GM23338 (cell line): ENCODE data around the gene FOXO3. TPM values are rescaled to one million over a fixed set of nuclear protein-coding genes. Genes with fewer than 3 reads are reported as not detected.

Experiments
- ATAC-seq: fragments of 200-7000 bp; cut with Tn5 transposase; 3 replicates; pipeline ENCODE4 v1.9.1; 2020
- DNase-seq: peaks from one replicate; pipeline ENCODE4 v3.0.0-alpha.2; 2015; ENCODE audit warnings: low spot score
- H2AFZ ChIP-seq: fragments of 200-600 bp; sonication (generic); 2 replicates; pipeline ENCODE4 v1.8.0; 2016; ENCODE audit warnings: antibody characterized with exemption, mild to moderate bottlenecking, moderate library complexity
- H3F3A ChIP-seq: fragments of 200-600 bp; sonication (generic); replicated peaks from 2 replicates; pipeline ENCODE4 v1.8.0; 2017; ENCODE audit warnings: antibody characterized with exemption, mixed run types, low read depth
- H3K27ac ChIP-seq: fragments of 200-600 bp; sonication (generic); 2 replicates; pipeline ENCODE4 v1.6.1; 2016; ENCODE audit warnings: low read depth
- H3K27me3 ChIP-seq: fragments of 200-600 bp; sonication (generic); 2 replicates; pipeline ENCODE4 v1.8.0; 2016; ENCODE audit warnings: mild to moderate bottlenecking, mixed run types, moderate library complexity; ENCODE audit not compliant: insufficient read depth
- H3K36me3 ChIP-seq: fragments of 200-600 bp; sonication (generic); 2 replicates; pipeline ENCODE4 v1.8.0; 2016; ENCODE audit warnings: mild to moderate bottlenecking; ENCODE audit not compliant: insufficient read depth
- H3K4me1 ChIP-seq: fragments of 200-600 bp; sonication (generic); 2 replicates; pipeline ENCODE4 v1.8.0; 2016; ENCODE audit warnings: mild to moderate bottlenecking, moderate library complexity; ENCODE audit not compliant: insufficient read depth
- H3K4me2 ChIP-seq: fragments of 200-600 bp; sonication (generic); 2 replicates; pipeline ENCODE4 v1.7.1; 2017; ENCODE audit warnings: mixed run types
- H3K4me3 ChIP-seq: fragments of 200-600 bp; sonication (generic); 2 replicates; pipeline ENCODE4 v1.6.1; 2016; ENCODE audit warnings: mixed run types
- H3K79me2 ChIP-seq: fragments of 200-600 bp; sonication (generic); replicated peaks from 2 replicates; pipeline ENCODE4 v1.8.0; 2017; ENCODE audit warnings: mild to moderate bottlenecking; ENCODE audit not compliant: insufficient read depth
- H3K9me2 ChIP-seq: fragments of 200-600 bp; sonication (generic); 2 replicates; pipeline ENCODE4 v1.8.0; 2017; ENCODE audit not compliant: insufficient read depth
- H4K20me1 ChIP-seq: fragments of 200-600 bp; sonication (generic); replicated peaks from 2 replicates; pipeline ENCODE4 v1.8.0; 2017; ENCODE audit warnings: mild to moderate bottlenecking; ENCODE audit not compliant: insufficient read depth
- H3K27ac Mint-ChIP-seq: 2 replicates; pipeline ENCODE4 v1.8.0; 2020; ENCODE audit warnings: inconsistent platforms, mild to moderate bottlenecking, moderate library complexity, mixed read lengths
- H3K27me3 Mint-ChIP-seq: 3 replicates; pipeline ENCODE4 v1.8.0; 2022; ENCODE audit warnings: low read depth, mild to moderate bottlenecking, moderate library complexity, mixed read lengths, inconsistent platforms; ENCODE audit not compliant: insufficient read depth, poor library complexity
- H3K36me3 Mint-ChIP-seq: 3 replicates; pipeline ENCODE4 v1.8.0; 2021; ENCODE audit warnings: low read depth, mild to moderate bottlenecking, inconsistent platforms, moderate library complexity, mixed read lengths
- H3K4me1 Mint-ChIP-seq: 3 replicates; pipeline ENCODE4 v1.8.0; 2020; ENCODE audit warnings: mild to moderate bottlenecking, inconsistent platforms, mixed read lengths
- H3K4me3 Mint-ChIP-seq: 3 replicates; pipeline ENCODE4 v1.8.0; 2021; ENCODE audit warnings: moderate library complexity, mild to moderate bottlenecking, inconsistent platforms, mixed read lengths
- H3K9me3 Mint-ChIP-seq: 3 replicates; pipeline ENCODE4 v1.8.0; 2020; ENCODE audit warnings: moderate library complexity, mild to moderate bottlenecking, inconsistent platforms, mixed read lengths
- CREB1 ChIP-seq: fragments of 250-450 bp; sonication (Bioruptor Pico); IDR thresholded peaks from 2 replicates; pipeline ENCODE4 v1.5.0; 2020; ENCODE audit warnings: low read depth, mild to moderate bottlenecking, moderate library complexity
- ETS1 ChIP-seq: IDR thresholded peaks from 2 replicates; pipeline ENCODE4 v1.6.1; 2016; ENCODE audit warnings: antibody characterized with exemption
- EZH2 ChIP-seq: fragments of 200-600 bp; sonication (generic); IDR thresholded peaks from one replicate; pipeline ENCODE4 v1.8.0; 2017; ENCODE audit warnings: antibody characterized with exemption, mild to moderate bottlenecking, low read depth; ENCODE audit not compliant: unreplicated experiment
- EZH2phosphoT487 ChIP-seq: fragments of 200-600 bp; sonication (generic); IDR thresholded peaks from one replicate; pipeline ENCODE4 v1.8.1; 2018; ENCODE audit warnings: antibody characterized with exemption; ENCODE audit not compliant: unreplicated experiment
- JUNB ChIP-seq: IDR thresholded peaks from one replicate; pipeline ENCODE4 v1.6.1; 2016; ENCODE audit warnings: antibody characterized with exemption; ENCODE audit not compliant: unreplicated experiment
- NANOG ChIP-seq: IDR thresholded peaks from 2 replicates; pipeline ENCODE4 v1.6.1; 2016; ENCODE audit warnings: antibody characterized with exemption, borderline replicate concordance
- POLR2AphosphoS5 ChIP-seq: IDR thresholded peaks from 2 replicates; pipeline ENCODE4 v1.6.1; 2016; ENCODE audit warnings: antibody characterized with exemption, low read depth
- ZNF114 ChIP-seq: fragments of 250-450 bp; sonication (Bioruptor Pico); IDR thresholded peaks from 2 replicates; pipeline ENCODE4 v1.5.0; 2020; ENCODE audit warnings: mild to moderate bottlenecking, moderate library complexity
- ZNF331 ChIP-seq: fragments of 250-450 bp; sonication (Bioruptor Pico); IDR thresholded peaks from 2 replicates; pipeline ENCODE4 v1.5.0; 2020; ENCODE audit warnings: low read depth, mild to moderate bottlenecking, moderate library complexity
- ZNF462 ChIP-seq: fragments of 250-450 bp; sonication (Bioruptor Pico); IDR thresholded peaks from 2 replicates; pipeline ENCODE4 v1.5.0; 2020; ENCODE audit warnings: mild to moderate bottlenecking, moderate library complexity
- polyA plus RNA-seq: library from polyadenylated mRNA; unstranded; fragments of >200 nt; fragmentation: Nextera tagmentation; extraction: Ambion mirVana; gene quantifications from 2 replicates; pipeline ENCODE4 v1.2.1, GENCODE V29; 2016
- total RNA-seq: library from RNA; depleted of rRNA; stranded (reverse); fragments of >200 nt; shearing (Covaris generic); gene quantifications from 2 replicates; pipeline ENCODE4 v1.2.3, GENCODE V29; 2014
- TF ChIP-seq, protein P1 (sequence below), 2 experiments: fragments of 200-600 bp in 1 of 2; sonication (generic) in 1 of 2; conservative IDR thresholded peaks; 2 replicates each; pipeline versions ENCODE4 v1.5.1 to v1.6.1; 2016 to 2017; ENCODE audit warnings: antibody characterized with exemption in 2 of 2, low read depth in 2 of 2, mild to moderate bottlenecking in 2 of 2, moderate library complexity in 1 of 2
- TF ChIP-seq, protein P2 (sequence below): IDR thresholded peaks from one replicate; pipeline ENCODE4 v1.6.1; 2018; ENCODE audit warnings: antibody characterized with exemption; ENCODE audit not compliant: unreplicated experiment

The FOXO3 gene
- total and polyA plus RNA-seq, 2 experiments from 2014 or later, result 9.8 to 20.2 TPM

- TF ChIP-seq ZNF114 (CRISPR knock-in tag), result no peak
- no peak for TF ChIP-seq CREB1 (CRISPR knock-in tag)
- TF ChIP-seq EZH2phosphoT487, result no peak
- no peak for TF ChIP-seq JUNB
Measured at GRCh38 chr6:108609276-108609769, 48.6 kb downstream of the FOXO3 start (continued).

GRCh38 chr6:108610270-108610839 lies 49.6 kb downstream of the FOXO3 start:
- peaks cover 80% of the 10 kb centered on the region for H3K79me2 ChIP-seq
- H3K27me3 ChIP-seq, result no peaks in the 10 kb centered on the region
- TF ChIP-seq, protein P1, sequence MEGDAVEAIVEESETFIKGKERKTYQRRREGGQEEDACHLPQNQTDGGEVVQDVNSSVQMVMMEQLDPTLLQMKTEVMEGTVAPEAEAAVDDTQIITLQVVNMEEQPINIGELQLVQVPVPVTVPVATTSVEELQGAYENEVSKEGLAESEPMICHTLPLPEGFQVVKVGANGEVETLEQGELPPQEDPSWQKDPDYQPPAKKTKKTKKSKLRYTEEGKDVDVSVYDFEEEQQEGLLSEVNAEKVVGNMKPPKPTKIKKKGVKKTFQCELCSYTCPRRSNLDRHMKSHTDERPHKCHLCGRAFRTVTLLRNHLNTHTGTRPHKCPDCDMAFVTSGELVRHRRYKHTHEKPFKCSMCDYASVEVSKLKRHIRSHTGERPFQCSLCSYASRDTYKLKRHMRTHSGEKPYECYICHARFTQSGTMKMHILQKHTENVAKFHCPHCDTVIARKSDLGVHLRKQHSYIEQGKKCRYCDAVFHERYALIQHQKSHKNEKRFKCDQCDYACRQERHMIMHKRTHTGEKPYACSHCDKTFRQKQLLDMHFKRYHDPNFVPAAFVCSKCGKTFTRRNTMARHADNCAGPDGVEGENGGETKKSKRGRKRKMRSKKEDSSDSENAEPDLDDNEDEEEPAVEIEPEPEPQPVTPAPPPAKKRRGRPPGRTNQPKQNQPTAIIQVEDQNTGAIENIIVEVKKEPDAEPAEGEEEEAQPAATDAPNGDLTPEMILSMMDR (conservative IDR thresholded peaks at IDR 0.05; ENCODE audit: low read depth in 2 of 2), result no peak
- TF ChIP-seq ETS1, result no peak
- TF ChIP-seq ZNF331, result no peak
- no peak for TF ChIP-seq NANOG
- no peak for TF ChIP-seq EZH2phosphoT487
- no peak for TF ChIP-seq ZNF462
- TF ChIP-seq EZH2, result no peak
- no peak for TF ChIP-seq ZNF114 (CRISPR knock-in tag)
- TF ChIP-seq, protein P2, sequence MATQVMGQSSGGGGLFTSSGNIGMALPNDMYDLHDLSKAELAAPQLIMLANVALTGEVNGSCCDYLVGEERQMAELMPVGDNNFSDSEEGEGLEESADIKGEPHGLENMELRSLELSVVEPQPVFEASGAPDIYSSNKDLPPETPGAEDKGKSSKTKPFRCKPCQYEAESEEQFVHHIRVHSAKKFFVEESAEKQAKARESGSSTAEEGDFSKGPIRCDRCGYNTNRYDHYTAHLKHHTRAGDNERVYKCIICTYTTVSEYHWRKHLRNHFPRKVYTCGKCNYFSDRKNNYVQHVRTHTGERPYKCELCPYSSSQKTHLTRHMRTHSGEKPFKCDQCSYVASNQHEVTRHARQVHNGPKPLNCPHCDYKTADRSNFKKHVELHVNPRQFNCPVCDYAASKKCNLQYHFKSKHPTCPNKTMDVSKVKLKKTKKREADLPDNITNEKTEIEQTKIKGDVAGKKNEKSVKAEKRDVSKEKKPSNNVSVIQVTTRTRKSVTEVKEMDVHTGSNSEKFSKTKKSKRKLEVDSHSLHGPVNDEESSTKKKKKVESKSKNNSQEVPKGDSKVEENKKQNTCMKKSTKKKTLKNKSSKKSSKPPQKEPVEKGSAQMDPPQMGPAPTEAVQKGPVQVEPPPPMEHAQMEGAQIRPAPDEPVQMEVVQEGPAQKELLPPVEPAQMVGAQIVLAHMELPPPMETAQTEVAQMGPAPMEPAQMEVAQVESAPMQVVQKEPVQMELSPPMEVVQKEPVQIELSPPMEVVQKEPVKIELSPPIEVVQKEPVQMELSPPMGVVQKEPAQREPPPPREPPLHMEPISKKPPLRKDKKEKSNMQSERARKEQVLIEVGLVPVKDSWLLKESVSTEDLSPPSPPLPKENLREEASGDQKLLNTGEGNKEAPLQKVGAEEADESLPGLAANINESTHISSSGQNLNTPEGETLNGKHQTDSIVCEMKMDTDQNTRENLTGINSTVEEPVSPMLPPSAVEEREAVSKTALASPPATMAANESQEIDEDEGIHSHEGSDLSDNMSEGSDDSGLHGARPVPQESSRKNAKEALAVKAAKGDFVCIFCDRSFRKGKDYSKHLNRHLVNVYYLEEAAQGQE, result no peak
- TF ChIP-seq CREB1 (CRISPR knock-in tag), result no peak
- TF ChIP-seq POLR2AphosphoS5, result no peak

More at GRCh38 chr6:108610270-108610839, 49.6 kb downstream of the FOXO3 start:
- no peak overlapping the region for H3K4me3 ChIP-seq
- Mint-ChIP-seq H3K27me3 (peaks cover 2% of the 10 kb centered on the region), H3K4me3 (no peak overlapping the region), H3K9me3 (peaks cover 10% of the 10 kb centered on the region; the same call in 2 of the 3 replicates), H3K36me3 (peaks cover 11% of the 10 kb centered on the region), H3K27ac (peak overlapping the region; percentile 64; the same call in 1 of the 2 replicates), H3K4me1 (peaks cover 47% of the 10 kb centered on the region)
- ATAC-seq (peak; percentile 41; the same call in 2 of the 3 replicates), DNase-seq (no peak)
- no peak overlapping the region for H2AFZ ChIP-seq
- H3K4me1 ChIP-seq, result peaks cover 20% of the 10 kb centered on the region
- peak overlapping the region; percentile 11; the same call in 1 of the 2 replicates for H3K4me2 ChIP-seq
- no peaks in the 10 kb centered on the region for H3K9me2 ChIP-seq
- no peaks in the 10 kb centered on the region for H3K36me3 ChIP-seq
- no peaks in the 10 kb centered on the region for H3F3A ChIP-seq
- no peak overlapping the region for H3K27ac ChIP-seq
- H4K20me1 ChIP-seq, result no peaks in the 10 kb centered on the region
